Activated T-cell treated with anti-CD3 and anti-CD28 coated beads, Interleukin-2, amount 50 U/mL, for 4 hours (primary cell): ENCODE measurements around the gene ARID1B. TPM values are rescaled to one million over a fixed set of nuclear protein-coding genes. Genes with fewer than 3 reads are reported as not detected.
A peak's percentile ranks its signal among the peaks of the same experiment; 100 is the strongest.

ENCODE experiments used
- ATAC-seq, 2 donors: fragments of 200-7000 bp; cut with Tn5 transposase; one replicate each; pipeline ENCODE4 v1.10.0; 2021
- DNase-seq: peaks from one replicate; pipeline ENCODE4 v3.0.0-alpha.2; 2020
- H3K27me3 Mint-ChIP-seq: one replicate; pipeline ENCODE4 v1.8.0; 2021; ENCODE audit warnings: low read depth, mixed read lengths
- H3K36me3 Mint-ChIP-seq: one replicate; pipeline ENCODE4 v1.8.0; 2022; ENCODE audit warnings: mixed read lengths; ENCODE audit not compliant: insufficient read depth
- H3K4me1 Mint-ChIP-seq: one replicate; pipeline ENCODE4 v1.8.0; 2021; ENCODE audit warnings: low read depth, mixed read lengths
- H3K4me3 Mint-ChIP-seq: one replicate; pipeline ENCODE4 v1.8.0; 2021; ENCODE audit warnings: mild to moderate bottlenecking, moderate library complexity, mixed read lengths
- H3K9me3 Mint-ChIP-seq: one replicate; pipeline ENCODE4 v1.8.0; 2021; ENCODE audit warnings: mixed read lengths
- total RNA-seq, 3 donors: library from RNA; stranded (reverse); gene quantifications; one replicate each; pipeline ENCODE4 v1.2.1, GENCODE V29; 2021

The ARID1B gene
- total RNA-seq, 3 donors from 2014 or later, result 45.6 to 46.6 (median 46.0) TPM

GRCh38 chr6:156870924-156871539, 93.9 kb downstream of the ARID1B start:
- H3K4me1 Mint-ChIP-seq, result peaks cover 71% of the 10 kb centered on the region
- H3K27me3 Mint-ChIP-seq, result no peaks in the 10 kb centered on the region
- H3K9me3 Mint-ChIP-seq, result no peaks in the 10 kb centered on the region
- peaks cover 3% of the 10 kb centered on the region for H3K36me3 Mint-ChIP-seq
- ATAC-seq (no peak), DNase-seq (no peak)
- H3K4me3 Mint-ChIP-seq, result no peak overlapping the region

DNA sequence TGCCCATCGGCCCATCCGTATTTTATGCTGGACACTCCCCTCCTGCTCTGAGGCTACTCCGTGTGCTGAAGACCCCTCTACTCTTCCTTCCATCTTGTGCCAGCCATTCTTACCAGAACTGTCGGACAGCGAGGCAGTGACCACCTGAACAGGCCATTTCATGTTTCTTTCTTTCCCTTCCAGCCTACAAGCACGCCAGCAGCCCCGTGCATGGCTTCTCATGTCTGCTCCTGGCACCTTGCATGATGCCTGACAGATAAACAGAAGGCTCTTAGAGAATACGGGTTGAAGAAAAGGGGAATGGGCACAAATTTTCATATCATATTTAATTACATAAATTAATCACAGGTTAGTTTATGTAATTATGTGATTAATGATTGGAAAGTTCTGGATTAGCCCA, 95.7 kb downstream of the ARID1B start:
- Mint-ChIP-seq H3K4me1 (peaks cover 64% of the 10 kb centered on the region), H3K36me3 (peaks cover 3% of the 10 kb centered on the region), H3K27me3 (no peaks in the 10 kb centered on the region), H3K4me3 (no peak overlapping the region), H3K9me3 (no peaks in the 10 kb centered on the region)
- no peak for DNase-seq
- no peak for ATAC-seq

DNA sequence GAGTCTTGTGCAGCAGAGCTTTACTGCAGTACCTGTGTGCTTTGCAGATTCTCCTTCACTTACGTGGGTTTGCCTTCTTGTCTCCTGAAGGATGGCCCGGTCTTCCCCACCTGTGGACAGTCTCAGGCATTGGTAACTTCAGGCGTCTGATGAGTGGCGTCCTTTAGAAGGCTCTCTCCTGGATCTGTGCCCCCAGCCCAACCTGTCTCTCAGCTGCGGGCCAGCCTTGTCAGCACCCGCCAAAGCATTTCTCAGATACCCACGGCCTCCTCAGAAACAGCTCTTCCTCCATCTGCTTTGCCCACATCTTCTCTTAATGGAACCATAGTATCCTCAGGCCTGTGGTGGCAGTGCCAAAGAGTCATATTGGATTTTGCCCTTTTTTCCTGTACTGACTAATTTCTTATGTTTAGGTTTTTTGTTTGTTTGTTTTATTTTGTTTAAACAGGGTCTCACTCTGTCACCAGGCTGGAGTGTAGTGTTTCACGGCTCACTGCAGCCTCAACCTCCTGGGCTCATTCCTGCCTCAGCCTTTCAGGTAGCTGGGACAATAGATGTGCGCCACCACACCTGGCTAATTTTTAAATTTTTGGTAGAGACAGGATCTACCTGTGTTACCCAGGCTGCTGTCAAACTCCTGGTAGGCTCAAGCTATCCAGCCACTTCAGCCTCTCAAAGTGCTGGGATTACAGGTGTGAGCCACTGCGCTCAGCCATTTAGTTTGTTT, 96.6 kb downstream of the ARID1B start:
- H3K4me1 Mint-ChIP-seq, result peaks cover 65% of the 10 kb centered on the region

GRCh38 chr6:156875062-156875461, 97.9 kb downstream of the ARID1B start:
- Mint-ChIP-seq H3K27me3 (no peaks in the 10 kb centered on the region), H3K36me3 (peaks cover 3% of the 10 kb centered on the region), H3K4me1 (peaks cover 71% of the 10 kb centered on the region), H3K4me3 (no peak overlapping the region), H3K9me3 (no peaks in the 10 kb centered on the region)
- no peak for DNase-seq
- no peak for ATAC-seq

More for the DNA sequence above, 96.6 kb downstream of the ARID1B start:
- no peak for ATAC-seq
- Mint-ChIP-seq H3K9me3 (no peaks in the 10 kb centered on the region), H3K36me3 (peaks cover 3% of the 10 kb centered on the region), H3K4me3 (no peak overlapping the region), H3K27me3 (no peaks in the 10 kb centered on the region)
- no peak for DNase-seq

GRCh38 chr6:156876302-156876701, 99.1 kb downstream of the ARID1B start:
- no peak for DNase-seq
- H3K9me3 Mint-ChIP-seq, result no peaks in the 10 kb centered on the region
- no peak overlapping the region for H3K4me3 Mint-ChIP-seq
- H3K27me3 Mint-ChIP-seq, result no peaks in the 10 kb centered on the region
- no peak for ATAC-seq
- peaks cover 71% of the 10 kb centered on the region for H3K4me1 Mint-ChIP-seq
- peaks cover 3% of the 10 kb centered on the region for H3K36me3 Mint-ChIP-seq

DNA sequence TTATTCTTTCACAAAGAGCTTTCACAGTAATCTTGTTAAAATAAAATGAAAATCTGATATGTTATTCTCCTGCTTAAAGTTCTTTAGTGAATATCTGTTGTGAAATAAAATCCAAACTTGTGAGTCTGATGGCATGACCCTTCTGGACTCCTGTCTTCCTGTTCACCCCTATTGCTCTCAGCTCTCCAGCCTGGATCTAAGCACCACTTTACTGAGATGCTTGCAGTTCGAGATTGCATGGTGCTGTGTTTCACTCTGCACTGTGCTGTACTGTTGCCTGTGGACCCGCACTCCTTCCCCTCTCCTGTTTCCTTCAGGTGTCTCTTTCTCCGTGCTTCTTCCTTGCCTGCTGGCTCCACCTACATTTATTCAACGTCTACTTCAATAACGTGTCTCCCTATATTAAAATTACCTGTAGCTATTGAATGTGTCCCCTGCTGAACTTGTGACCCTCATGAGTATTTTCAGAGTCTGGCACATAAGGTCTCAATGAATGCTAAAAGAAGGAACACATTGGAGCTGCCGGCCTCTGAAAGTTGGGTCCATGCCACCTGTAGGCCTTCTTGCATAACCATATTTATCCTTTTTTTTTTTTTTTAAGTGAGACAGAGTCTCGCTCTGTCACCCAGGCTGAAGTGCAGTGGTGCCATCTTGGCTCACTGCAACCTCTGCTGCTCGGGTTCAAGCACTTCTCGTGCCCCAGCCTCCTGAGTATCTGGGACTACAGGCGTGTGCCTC, 100.1 kb downstream of the ARID1B start:
- H3K9me3 Mint-ChIP-seq, result no peaks in the 10 kb centered on the region
- H3K27me3 Mint-ChIP-seq, result no peaks in the 10 kb centered on the region
- H3K4me3 Mint-ChIP-seq, result no peak overlapping the region
- peaks cover 79% of the 10 kb centered on the region for H3K4me1 Mint-ChIP-seq
- peaks cover 3% of the 10 kb centered on the region for H3K36me3 Mint-ChIP-seq
- DNase-seq (no peak), ATAC-seq (no peak)

- Mint-ChIP-seq H3K4me1 (peaks cover 81% of the 10 kb centered on the region), H3K27me3 (no peaks in the 10 kb centered on the region), H3K4me3 (no peak overlapping the region), H3K36me3 (peaks cover 3% of the 10 kb centered on the region), H3K9me3 (no peaks in the 10 kb centered on the region)
- ATAC-seq (no peak), DNase-seq (no peak)
Measured at GRCh38 chr6:156878681-156879080, 101.5 kb downstream of the ARID1B start.

DNA sequence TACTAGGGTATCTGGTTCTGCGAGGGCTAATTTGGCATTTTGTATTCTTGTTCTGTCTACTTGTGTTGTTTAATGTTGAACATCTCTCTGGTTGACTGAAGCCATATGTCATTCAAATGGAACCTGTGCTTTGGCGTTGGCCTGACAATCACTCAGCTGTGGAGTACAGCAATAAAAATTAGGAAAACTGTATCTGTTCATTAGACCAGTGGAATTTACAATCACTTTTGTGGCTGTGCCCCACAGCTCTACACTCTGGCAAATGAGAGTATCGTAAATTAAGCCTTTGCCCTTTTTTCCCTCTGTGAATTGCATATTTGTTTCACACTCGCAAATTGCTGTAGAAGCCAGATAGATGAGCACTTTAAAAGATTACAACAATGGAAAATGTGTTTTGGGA, 102.0 kb downstream of the ARID1B start:
- Mint-ChIP-seq H3K4me1 (peaks cover 82% of the 10 kb centered on the region), H3K9me3 (no peaks in the 10 kb centered on the region), H3K4me3 (no peak overlapping the region), H3K27me3 (no peaks in the 10 kb centered on the region), H3K36me3 (peaks cover 3% of the 10 kb centered on the region)
- ATAC-seq, result no peak
- no peak for DNase-seq

DNA sequence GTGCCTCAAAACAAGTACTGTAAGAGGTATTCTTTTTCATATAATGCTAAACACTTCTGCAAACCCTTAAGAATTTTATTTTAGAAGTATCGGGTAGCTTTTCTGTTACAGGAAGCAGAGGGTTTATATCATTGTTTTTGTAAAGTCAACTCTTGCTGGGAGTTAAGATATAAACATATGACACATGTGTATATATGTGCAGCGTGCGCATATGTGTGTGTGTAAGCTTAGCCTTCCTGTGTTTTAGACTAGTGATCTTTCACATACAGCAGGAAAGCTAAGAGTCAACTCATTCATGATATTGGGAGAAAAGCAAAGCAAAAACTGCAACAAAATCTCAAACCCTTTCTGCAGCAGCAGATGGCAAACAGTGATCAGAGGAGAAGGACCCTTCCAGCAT, 102.4 kb downstream of the ARID1B start:
- H3K9me3 Mint-ChIP-seq, result no peaks in the 10 kb centered on the region
- H3K4me3 Mint-ChIP-seq, result no peak overlapping the region
- no peak for DNase-seq
- peaks cover 83% of the 10 kb centered on the region for H3K4me1 Mint-ChIP-seq
- no peaks in the 10 kb centered on the region for H3K27me3 Mint-ChIP-seq
- H3K36me3 Mint-ChIP-seq, result peaks cover 2% of the 10 kb centered on the region
- ATAC-seq, result no peak

DNA sequence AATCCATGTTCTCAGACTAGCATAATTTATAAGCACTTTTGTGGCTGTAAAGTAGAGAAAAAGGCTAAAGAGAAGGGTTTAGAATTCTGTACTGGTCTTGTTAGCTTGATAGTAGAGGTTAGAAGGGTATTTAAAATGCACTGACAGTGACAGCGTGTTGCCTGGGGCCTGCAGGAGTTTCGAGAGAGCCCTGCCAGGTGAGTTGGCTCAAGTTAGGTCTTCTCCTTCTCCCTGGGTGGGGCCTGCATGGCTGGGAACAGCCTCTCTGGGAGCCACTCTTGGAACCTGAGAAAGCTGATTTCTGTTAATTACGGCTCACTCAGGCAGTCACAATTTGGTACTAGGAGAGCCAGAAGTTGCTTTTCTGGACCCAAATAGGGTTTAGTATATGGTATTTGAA, 103.7 kb downstream of the ARID1B start:
- Mint-ChIP-seq H3K27me3 (no peaks in the 10 kb centered on the region), H3K9me3 (no peaks in the 10 kb centered on the region), H3K36me3 (no peaks in the 10 kb centered on the region), H3K4me1 (peaks cover 81% of the 10 kb centered on the region), H3K4me3 (no peak overlapping the region)
- ATAC-seq (no peak), DNase-seq (no peak)

- Mint-ChIP-seq H3K9me3 (no peaks in the 10 kb centered on the region), H3K4me1 (peaks cover 84% of the 10 kb centered on the region), H3K36me3 (no peaks in the 10 kb centered on the region), H3K4me3 (no peak overlapping the region), H3K27me3 (no peaks in the 10 kb centered on the region)
- ATAC-seq (no peak), DNase-seq (no peak)
Measured at GRCh38 chr6:156881687-156882629, 104.8 kb downstream of the ARID1B start.

DNA sequence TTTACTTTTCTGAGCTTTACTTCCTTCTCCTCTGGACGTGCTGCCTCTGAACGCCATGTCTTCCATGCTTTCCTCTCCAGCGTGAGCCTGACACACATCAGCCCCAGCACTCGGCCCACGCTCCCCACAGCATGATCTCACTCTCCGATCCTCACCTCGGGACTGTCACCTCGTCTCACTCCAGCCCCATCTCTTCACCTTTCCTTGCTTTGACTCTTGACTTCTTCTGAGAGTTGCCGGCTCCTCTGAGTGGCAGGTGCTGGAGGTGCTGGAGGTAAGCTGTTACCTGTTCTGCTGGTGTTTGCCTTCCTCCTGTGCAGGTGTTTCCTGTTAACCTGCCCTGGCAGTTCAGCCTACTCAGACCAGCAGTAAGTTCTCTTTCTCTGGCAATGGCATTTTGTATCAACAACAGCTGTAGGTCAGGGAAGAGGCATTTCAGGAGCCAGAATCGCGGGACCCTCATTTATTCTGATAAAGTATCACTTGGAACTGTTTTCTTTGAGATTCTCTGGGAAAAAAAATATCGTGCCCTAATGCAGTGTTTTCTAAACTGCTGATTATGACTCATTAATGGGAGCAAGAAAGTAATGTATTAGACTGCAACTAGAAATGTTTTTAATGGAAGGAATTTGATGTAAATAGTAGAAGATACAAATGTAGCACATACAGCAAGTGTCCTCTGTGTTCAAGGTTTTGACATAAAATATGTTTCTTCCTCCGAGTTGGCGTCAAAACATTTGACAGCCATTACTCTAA, 106.5 kb downstream of the ARID1B start:
- Mint-ChIP-seq H3K27me3 (no peaks in the 10 kb centered on the region), H3K36me3 (no peaks in the 10 kb centered on the region), H3K4me1 (peaks cover 83% of the 10 kb centered on the region), H3K4me3 (no peak overlapping the region), H3K9me3 (no peaks in the 10 kb centered on the region)
- ATAC-seq, result peak; percentile 73 to 84
- DNase-seq, result peak; percentile 15

- DNase-seq, result no peak
- no peaks in the 10 kb centered on the region for H3K27me3 Mint-ChIP-seq
- no peak for ATAC-seq
- H3K4me3 Mint-ChIP-seq, result no peak overlapping the region
- H3K4me1 Mint-ChIP-seq, result peaks cover 78% of the 10 kb centered on the region
- H3K36me3 Mint-ChIP-seq, result no peaks in the 10 kb centered on the region
- H3K9me3 Mint-ChIP-seq, result no peaks in the 10 kb centered on the region
Measured at GRCh38 chr6:156884306-156884705, 107.1 kb downstream of the ARID1B start.
